Breast epithelium (tissue), 4 donors: ENCODE measurements around the gene CGB7. TPM values are rescaled to one million over a fixed set of nuclear protein-coding genes. Genes with fewer than 3 reads are reported as not detected.
"Not testable (repeated sequence)": the region's sequence is repeated elsewhere in the genome, so short reads cannot be mapped to it uniquely, and the experiment has no call there.

Experiments
- DNase-seq, 2 donors: peaks; one replicate each; pipeline ENCODE4 v3.0.0-alpha.2; 2019; ENCODE audit warnings: low spot score in 2 of 2
- H3K27ac ChIP-seq, 2 donors: fragments of 200-600 bp; sonication (generic) in 1 of 2; one replicate each; pipeline ENCODE4 v1.5.1; 2016 to 2019; ENCODE audit warnings: mild to moderate bottlenecking in 1 of 2
- H3K27me3 ChIP-seq, 2 donors: fragments of 200-600 bp; sonication (generic) in 1 of 2; one replicate each; pipeline versions ENCODE4 v1.5.1 to v1.6.0; 2017 to 2019; ENCODE audit warnings: control low read depth in 1 of 2, mild to moderate bottlenecking in 1 of 2
- H3K36me3 ChIP-seq: fragments of 200-600 bp; one replicate; pipeline ENCODE4 v1.5.1; 2019
- H3K4me1 ChIP-seq, 2 donors: fragments of 200-600 bp; sonication (generic); one replicate each; pipeline ENCODE4 v1.5.1; 2016 to 2019; ENCODE audit warnings: control low read depth in 1 of 2
- H3K4me3 ChIP-seq, 3 donors: fragments of 200-600 bp; sonication (generic); 1 replicate in 2 of 3; 2 replicates in 1 of 3; pipeline ENCODE4 v1.5.1; 2016 to 2019; ENCODE audit warnings: mild to moderate bottlenecking in 3 of 3, moderate library complexity in 2 of 3
- H3K9me3 ChIP-seq, 2 donors: fragments of 200-600 bp; sonication (generic) in 1 of 2; one replicate each; pipeline ENCODE4 v1.5.1; 2016 to 2019; ENCODE audit warnings: control low read depth in 1 of 2
- POLR2A ChIP-seq: fragments of 450-650 bp; IDR thresholded peaks from one replicate; pipeline ENCODE4 v1.6.1; 2016; ENCODE audit warnings: antibody characterized with exemption, mild to moderate bottlenecking, moderate library complexity
- POLR2AphosphoS5 ChIP-seq, 3 donors: sonication (generic); formaldehyde crosslinking; IDR thresholded peaks; one replicate each; pipeline ENCODE4 v1.6.1; 2017; ENCODE audit warnings: antibody characterized with exemption in 3 of 3
- intact Hi-C: fragments of 100-400 bp; cut with DNase I; formaldehyde crosslinking; loops from one replicate; pipeline ENCODE4 v1.15.1; 2023; ENCODE audit warnings: low total_unique reads
- total RNA-seq, 3 donors: library from RNA; depleted of rRNA; stranded (reverse); fragments of >200 nt; gene quantifications; one replicate each; pipeline ENCODE4 v1.1.0, GENCODE V29; 2016
- TF ChIP-seq, protein P1 (sequence below), 3 donors: fragments of 450-650 bp; IDR thresholded peaks; one replicate each; pipeline ENCODE4 v1.5.1; 2016 to 2017; ENCODE audit warnings: antibody characterized with exemption in 3 of 3, mild to moderate bottlenecking in 3 of 3, moderate library complexity in 3 of 3

Gene CGB7
- total RNA-seq, 3 donors from 2014 or later: 0.15 to 2.0 TPM; not detected in 1

DNA sequence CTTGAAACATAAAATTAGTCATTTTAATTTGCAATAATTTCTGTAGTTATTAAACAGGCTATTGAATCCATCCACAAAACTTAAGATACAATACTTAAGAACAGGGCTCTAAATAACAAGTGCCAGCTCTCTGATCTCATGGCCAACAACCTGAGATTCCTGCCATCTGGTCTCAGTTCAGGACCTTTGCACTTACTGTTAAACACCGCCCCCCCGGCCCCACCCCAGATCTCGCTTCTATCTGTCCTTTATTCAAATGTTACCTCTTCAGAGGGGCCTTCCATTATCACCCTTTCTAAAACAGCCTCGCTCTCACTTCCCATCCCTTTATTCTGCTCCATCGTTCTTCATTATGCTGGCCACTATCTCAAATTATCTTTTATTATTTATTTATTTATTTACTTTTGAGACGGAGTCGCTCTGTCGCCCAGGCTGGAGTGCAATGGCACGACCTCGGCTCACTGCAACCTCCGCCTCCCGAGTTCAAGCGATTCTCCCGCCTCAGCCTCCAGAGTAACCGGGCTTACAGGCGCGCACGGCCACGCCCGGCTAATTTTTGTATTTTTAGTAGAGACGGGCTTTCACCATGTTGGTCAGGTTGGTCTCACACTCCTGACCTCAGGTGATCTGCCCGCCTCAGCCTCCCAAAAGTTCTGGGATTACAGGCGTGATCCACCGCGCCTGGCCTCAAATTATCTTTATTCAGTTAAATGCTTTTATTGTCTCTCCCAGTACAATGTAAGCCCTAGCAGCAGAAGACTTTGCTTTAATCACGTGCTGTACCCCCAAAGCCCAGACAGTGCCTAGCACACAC lies 26.9 kb upstream of the CGB7 start:
- TF ChIP-seq POLR2AphosphoS5 (IDR thresholded peaks at IDR 0.05) (no peak), POLR2A (no peak)
- TF ChIP-seq, protein P1, sequence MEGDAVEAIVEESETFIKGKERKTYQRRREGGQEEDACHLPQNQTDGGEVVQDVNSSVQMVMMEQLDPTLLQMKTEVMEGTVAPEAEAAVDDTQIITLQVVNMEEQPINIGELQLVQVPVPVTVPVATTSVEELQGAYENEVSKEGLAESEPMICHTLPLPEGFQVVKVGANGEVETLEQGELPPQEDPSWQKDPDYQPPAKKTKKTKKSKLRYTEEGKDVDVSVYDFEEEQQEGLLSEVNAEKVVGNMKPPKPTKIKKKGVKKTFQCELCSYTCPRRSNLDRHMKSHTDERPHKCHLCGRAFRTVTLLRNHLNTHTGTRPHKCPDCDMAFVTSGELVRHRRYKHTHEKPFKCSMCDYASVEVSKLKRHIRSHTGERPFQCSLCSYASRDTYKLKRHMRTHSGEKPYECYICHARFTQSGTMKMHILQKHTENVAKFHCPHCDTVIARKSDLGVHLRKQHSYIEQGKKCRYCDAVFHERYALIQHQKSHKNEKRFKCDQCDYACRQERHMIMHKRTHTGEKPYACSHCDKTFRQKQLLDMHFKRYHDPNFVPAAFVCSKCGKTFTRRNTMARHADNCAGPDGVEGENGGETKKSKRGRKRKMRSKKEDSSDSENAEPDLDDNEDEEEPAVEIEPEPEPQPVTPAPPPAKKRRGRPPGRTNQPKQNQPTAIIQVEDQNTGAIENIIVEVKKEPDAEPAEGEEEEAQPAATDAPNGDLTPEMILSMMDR (IDR thresholded peaks at IDR 0.05): no peak
- H3K36me3 ChIP-seq: no peaks in the 10 kb centered on the region
- H3K9me3 ChIP-seq: no peaks in the 10 kb centered on the region
- peak overlapping the region; percentile 86 to 94 (median 88) for H3K4me3 ChIP-seq
- H3K27ac ChIP-seq: peak overlapping the region; percentile 89 to 93
- intact Hi-C loops: no loop called here
- no peaks in the 10 kb centered on the region for H3K27me3 ChIP-seq
- H3K4me1 ChIP-seq: peaks cover 7 to 9% of the 10 kb centered on the region in 2 donors
- DNase-seq: no peak

DNA sequence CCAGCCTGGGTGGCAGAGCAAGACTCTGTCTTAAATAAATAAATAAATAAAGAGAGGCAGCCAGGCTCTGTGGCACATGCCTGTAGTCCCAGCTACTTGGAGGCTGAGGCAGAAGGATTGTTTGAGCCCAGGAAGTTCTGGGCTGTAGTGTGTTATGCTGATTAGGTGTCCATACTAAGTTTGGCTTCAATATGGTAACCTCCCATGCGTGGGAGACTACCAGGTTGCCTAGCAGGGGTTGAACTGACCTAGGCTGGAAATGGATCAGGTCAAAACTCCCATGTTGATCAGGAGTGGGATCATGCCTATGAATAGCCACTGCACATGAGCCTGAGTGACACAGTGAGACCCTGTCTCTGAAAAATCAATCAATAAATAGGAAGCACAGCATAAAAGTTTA lies 23.7 kb upstream of the CGB7 start:
- TF ChIP-seq, protein P1 (IDR thresholded peaks at IDR 0.05): no peak
- no peak for TF ChIP-seq POLR2A
- no peak for TF ChIP-seq POLR2AphosphoS5 (IDR thresholded peaks at IDR 0.05)
- intact Hi-C loops: no loop called here
- no peak overlapping the region for H3K27ac ChIP-seq
- no peaks in the 10 kb centered on the region for H3K27me3 ChIP-seq
- H3K9me3 ChIP-seq: no peaks in the 10 kb centered on the region
- no peak overlapping the region for H3K4me3 ChIP-seq
- H3K36me3 ChIP-seq: no peaks in the 10 kb centered on the region
- peaks cover 0 to 2% of the 10 kb centered on the region in 2 donors for H3K4me1 ChIP-seq
- no peak for DNase-seq

DNA sequence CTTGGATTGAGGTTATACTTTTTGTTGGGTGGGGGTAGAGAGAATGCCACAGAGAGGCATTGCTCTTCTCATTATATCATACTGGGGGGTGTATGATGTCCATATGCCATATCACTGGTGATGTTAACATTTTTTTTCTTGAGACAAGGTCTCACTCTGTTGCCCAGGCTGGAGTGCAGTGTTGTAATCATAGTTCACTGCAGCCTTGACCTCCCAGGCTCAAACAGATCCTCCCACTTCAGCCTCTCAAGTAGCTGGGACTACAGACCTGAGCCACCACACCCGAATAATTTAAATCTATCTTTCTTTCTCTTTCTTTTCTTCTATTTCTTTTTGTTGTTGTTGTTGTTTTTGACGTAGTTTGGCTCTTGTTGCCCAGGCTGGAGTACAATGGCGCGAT lies 22.8 kb upstream of the CGB7 start:
- no peaks in the 10 kb centered on the region for H3K36me3 ChIP-seq
- no peak for DNase-seq
- TF ChIP-seq POLR2AphosphoS5 (IDR thresholded peaks at IDR 0.05): no peak
- TF ChIP-seq, protein P1 (IDR thresholded peaks at IDR 0.05): no peak
- TF ChIP-seq POLR2A: no peak
- H3K4me1 ChIP-seq: no peaks in the 10 kb centered on the region
- no peak overlapping the region for H3K27ac ChIP-seq
- no peaks in the 10 kb centered on the region for H3K9me3 ChIP-seq
- intact Hi-C loops: no loop called here
- no peak overlapping the region for H3K4me3 ChIP-seq
- no peaks in the 10 kb centered on the region for H3K27me3 ChIP-seq

DNA sequence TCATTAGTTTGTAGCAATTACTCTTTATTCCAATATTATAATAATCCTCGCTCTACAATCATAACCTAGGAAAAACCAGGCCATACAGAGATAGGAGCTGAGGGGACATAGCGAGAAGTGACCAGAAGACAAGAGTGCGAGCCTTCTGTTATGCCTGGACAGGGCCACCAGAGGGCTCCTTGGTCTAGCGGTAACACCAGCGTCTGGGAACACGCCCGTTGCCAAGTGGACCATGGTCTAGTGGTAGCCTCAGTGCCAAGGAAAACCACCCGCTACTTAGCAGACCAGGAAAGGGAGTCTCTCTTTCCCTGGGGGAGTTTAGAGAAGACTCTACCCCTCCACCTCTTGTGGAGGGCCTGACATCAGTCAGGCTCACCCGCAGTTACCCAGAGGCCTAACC lies 17.3 kb upstream of the CGB7 start:
- H3K36me3 ChIP-seq, H3K9me3 ChIP-seq, H3K27ac ChIP-seq, H3K4me1 ChIP-seq, H3K4me3 ChIP-seq: not testable (repeated sequence)
- peaks cover 6 to 28% of the 10 kb centered on the region in 2 donors for H3K27me3 ChIP-seq
- DNase-seq: peak in 1 of 2 donors; percentile 57
- intact Hi-C loops: loop anchor here (10.0 kb wide), 1 partner anchor 120 kb away; no protein-coding TSS in a partner anchor
- TF ChIP-seq, protein P1 (IDR thresholded peaks at IDR 0.05): peak; percentile 68 to 82 (median 77)

DNA sequence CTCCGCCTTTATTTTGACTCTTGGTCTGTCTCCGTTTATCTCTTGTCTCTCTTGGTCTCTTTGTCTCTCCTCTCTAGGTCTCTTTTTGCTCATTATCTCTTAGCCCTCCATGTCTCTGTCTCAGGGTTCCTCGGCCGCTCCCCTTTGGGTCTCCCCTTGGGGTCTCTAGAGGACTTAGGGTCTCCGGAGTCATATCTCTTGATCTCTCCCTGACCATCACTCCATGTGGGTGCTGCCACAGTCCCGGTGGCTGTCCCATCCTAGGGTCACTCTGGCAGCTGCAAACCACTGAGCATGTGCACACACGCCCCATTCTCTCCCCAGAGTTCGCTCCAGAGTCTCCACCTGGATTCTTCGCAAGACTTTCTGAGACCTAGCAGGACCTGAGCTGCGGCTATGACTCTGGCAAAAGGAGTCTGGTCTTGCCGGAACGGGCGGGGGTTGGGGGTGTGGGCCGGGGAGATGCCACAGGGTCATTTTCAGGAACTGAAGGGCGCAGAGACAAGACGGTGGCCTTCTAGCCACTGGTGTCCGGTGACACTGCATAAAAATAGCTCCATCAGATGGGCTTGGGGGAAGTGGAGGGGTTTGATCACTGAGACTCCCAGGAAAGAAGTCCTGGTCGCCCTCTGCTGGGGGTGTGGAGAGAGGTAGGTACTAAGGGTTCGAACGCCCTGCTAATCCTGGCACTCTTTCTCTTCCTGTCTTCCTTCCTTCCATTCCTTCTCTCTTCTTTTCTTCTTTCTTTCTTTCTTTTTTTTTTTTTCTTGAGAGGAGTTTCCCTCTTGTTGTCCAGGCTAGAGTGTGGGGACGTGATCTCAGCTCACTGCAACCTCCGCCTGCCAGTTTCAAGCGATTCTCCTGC lies 16.2 kb upstream of the CGB7 start:
- no peaks in the 10 kb centered on the region for H3K9me3 ChIP-seq
- TF ChIP-seq, protein P1 (IDR thresholded peaks at IDR 0.05): no peak
- TF ChIP-seq POLR2A (no peak), POLR2AphosphoS5 (IDR thresholded peaks at IDR 0.05) (no peak)
- DNase-seq: no peak
- no peaks in the 10 kb centered on the region for H3K4me1 ChIP-seq
- H3K27ac ChIP-seq: no peak overlapping the region
- peaks cover 6 to 35% of the 10 kb centered on the region in 2 donors for H3K27me3 ChIP-seq
- intact Hi-C loops: loop anchor here (10.0 kb wide), 1 partner anchor 121 kb away; no protein-coding TSS in a partner anchor
- H3K4me3 ChIP-seq: peak overlapping the region in 1 of 3 donors; percentile 25
- no peaks in the 10 kb centered on the region for H3K36me3 ChIP-seq
